ENCODE results near the gene RSU1.

DNA sequence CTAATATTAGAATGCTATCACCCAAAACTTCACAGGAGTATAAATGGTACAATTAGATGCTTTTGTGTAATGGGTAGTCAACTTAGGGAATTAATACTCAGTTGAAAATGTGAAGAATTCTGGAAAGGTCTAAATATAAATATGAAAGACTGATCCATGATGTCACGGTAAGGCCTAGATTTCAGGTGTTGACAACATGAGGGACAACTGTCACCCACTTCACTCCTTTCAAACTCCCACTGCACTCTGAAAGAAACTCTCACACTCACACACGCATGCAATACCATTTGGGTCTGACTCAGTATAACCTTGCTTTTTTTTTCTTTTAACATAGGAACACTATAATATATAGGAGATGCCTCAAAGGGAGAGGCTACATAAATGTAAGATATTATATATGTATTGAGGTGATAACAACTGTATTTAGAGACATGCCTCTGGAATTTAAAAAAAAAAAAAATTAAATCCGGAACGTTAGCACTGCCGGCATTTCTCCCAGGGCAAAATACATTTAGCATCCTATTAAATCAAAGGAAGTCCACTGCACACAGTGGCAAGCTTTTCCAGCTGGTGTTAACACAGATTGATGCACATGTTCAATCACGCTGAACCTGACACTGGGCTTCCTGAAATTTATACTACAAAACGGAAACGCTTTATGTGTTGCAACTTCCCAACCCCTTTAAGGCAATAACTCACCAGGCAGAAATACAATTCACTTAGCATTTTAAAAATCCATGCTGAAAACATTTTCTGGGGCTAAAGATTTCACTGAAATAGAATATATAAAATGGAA is 74.9 kb downstream of the RSU1 start:
- no peak for TF ChIP-seq SMAD1 (CRISPR knock-in tag; IDR thresholded peaks at IDR 0.05; ENCODE audit: borderline replicate concordance, low read depth)
- TF ChIP-seq POLR2AphosphoS5 (IDR thresholded peaks at IDR 0.05; ENCODE audit: low read depth, low read length): no peak
- no peak for TF ChIP-seq TCF7L2 (IDR thresholded peaks at IDR 0.05; ENCODE audit: low read depth, low read length)
- TF ChIP-seq SIN3A (IDR thresholded peaks at IDR 0.05; ENCODE audit: borderline replicate concordance, low read depth, low read length): no peak
- TF ChIP-seq, protein P1, sequence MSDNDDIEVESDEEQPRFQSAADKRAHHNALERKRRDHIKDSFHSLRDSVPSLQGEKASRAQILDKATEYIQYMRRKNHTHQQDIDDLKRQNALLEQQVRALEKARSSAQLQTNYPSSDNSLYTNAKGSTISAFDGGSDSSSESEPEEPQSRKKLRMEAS (IDR thresholded peaks at IDR 0.05): no peak

Data from HepG2 (cell line).